HepG2 (cell line): Measurements from ENCODE around the gene ZNF526.

Experiments used
- CEBPB ChIP-seq: IDR thresholded peaks from 2 replicates; pipeline ENCODE4 v1.6.1; 2011; ENCODE audit warnings: low read depth, low read length, improper control_type of control experiment, borderline replicate concordance
- EZH2 ChIP-seq: conservative IDR thresholded peaks from 2 replicates; pipeline ENCODE4 v1.6.1; 2012; ENCODE audit warnings: mild to moderate bottlenecking, low read depth, low read length, moderate library complexity
- NFIC ChIP-seq: IDR thresholded peaks from 2 replicates; pipeline ENCODE4 v1.6.1; 2012; ENCODE audit warnings: mild to moderate bottlenecking, low read length, inconsistent platforms
- TCF12 ChIP-seq, 2 experiments: fragments of 450-650 bp in 1 of 2; sonication (generic) in 1 of 2; formaldehyde crosslinking in 1 of 2; IDR thresholded peaks; 2 replicates each; pipeline versions ENCODE4 v1.6.1 to v1.8.0; 2017 to 2022; ENCODE audit warnings: antibody characterized with exemption in 1 of 2, mild to moderate bottlenecking in 1 of 2, missing genetic modification reagents in 1 of 2, moderate library complexity in 1 of 2
- TP53 ChIP-seq: sonication (generic); formaldehyde crosslinking; conservative IDR thresholded peaks from 2 replicates; pipeline ENCODE4 v1.4.0; 2020; ENCODE audit warnings: missing genetic modification reagents
- ZNF264 ChIP-seq: sonication (generic); formaldehyde crosslinking; IDR thresholded peaks from 2 replicates; pipeline ENCODE4 v1.4.0; 2020; ENCODE audit warnings: missing genetic modification reagents
- ZNF501 ChIP-seq: sonication (generic); formaldehyde crosslinking; IDR thresholded peaks from 2 replicates; pipeline ENCODE4 v1.5.1; 2020; ENCODE audit warnings: mild to moderate bottlenecking, moderate library complexity, missing genetic modification reagents
- ZNF562 ChIP-seq: sonication (generic); formaldehyde crosslinking; IDR thresholded peaks from 2 replicates; pipeline ENCODE4 v1.8.0; 2022; ENCODE audit warnings: missing genetic modification reagents, borderline replicate concordance
- TF ChIP-seq, protein P1 (sequence below): sonication (generic); formaldehyde crosslinking; IDR thresholded peaks from 2 replicates; pipeline ENCODE4 v1.5.0; 2020; ENCODE audit warnings: mild to moderate bottlenecking, missing genetic modification reagents, moderate library complexity
- TF ChIP-seq, protein P2 (sequence below): sonication (generic); formaldehyde crosslinking; IDR thresholded peaks from 2 replicates; pipeline ENCODE4 v1.5.0; 2020; ENCODE audit warnings: mild to moderate bottlenecking, missing genetic modification reagents
- TF ChIP-seq, protein P3 (sequence below): sonication (generic); formaldehyde crosslinking; IDR thresholded peaks from 2 replicates; pipeline ENCODE4 v1.4.0; 2020; ENCODE audit warnings: missing genetic modification reagents
- TF ChIP-seq, protein P4 (sequence below): sonication (generic); formaldehyde crosslinking; IDR thresholded peaks from 2 replicates; pipeline ENCODE4 v1.4.0; 2020; ENCODE audit warnings: mild to moderate bottlenecking, missing genetic modification reagents, borderline replicate concordance

DNA sequence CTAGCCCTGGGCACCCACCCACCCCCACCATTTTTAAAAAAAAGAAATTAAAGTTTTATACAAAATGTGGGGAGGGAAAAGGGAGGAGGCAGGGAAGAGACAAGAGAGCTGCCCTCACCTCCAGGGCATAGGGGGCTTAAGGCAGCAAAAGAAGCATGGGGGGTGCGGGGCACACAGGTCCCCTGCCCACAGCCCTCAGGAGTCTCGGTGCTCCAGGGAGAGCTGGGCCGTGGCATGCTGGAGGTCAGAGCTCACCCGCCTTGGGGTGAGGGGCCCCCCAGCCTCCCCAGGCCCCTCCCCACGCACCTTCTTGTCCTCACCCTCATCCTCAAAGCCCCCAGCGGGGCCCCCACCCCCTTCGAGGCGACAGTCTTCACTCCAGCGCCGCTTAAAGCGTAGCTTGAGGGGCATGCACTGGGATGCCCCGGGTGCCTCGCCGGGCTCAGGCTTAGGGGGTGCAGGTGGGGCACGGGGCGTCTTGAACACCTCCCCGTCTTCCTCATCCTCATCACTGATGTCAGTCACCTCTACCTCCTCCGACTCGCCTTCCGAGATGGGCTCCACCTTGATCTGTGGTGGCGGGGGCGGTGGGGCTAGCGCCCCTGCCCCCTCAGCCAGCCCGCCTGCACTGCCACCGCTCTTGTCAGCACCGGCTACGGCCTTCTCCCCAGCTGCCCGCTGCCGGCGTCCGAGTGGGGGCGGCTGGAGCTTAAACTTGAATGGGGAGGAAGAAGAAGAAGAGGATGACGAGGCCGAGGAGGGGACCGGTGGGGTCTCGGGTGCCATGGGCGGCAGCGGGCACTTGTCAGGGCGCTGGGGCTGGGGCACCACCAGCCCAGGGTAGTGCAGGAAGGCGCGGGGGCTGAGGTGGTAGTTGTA, 28.4 kb downstream of the ZNF526 start:
- TF ChIP-seq, protein P1, sequence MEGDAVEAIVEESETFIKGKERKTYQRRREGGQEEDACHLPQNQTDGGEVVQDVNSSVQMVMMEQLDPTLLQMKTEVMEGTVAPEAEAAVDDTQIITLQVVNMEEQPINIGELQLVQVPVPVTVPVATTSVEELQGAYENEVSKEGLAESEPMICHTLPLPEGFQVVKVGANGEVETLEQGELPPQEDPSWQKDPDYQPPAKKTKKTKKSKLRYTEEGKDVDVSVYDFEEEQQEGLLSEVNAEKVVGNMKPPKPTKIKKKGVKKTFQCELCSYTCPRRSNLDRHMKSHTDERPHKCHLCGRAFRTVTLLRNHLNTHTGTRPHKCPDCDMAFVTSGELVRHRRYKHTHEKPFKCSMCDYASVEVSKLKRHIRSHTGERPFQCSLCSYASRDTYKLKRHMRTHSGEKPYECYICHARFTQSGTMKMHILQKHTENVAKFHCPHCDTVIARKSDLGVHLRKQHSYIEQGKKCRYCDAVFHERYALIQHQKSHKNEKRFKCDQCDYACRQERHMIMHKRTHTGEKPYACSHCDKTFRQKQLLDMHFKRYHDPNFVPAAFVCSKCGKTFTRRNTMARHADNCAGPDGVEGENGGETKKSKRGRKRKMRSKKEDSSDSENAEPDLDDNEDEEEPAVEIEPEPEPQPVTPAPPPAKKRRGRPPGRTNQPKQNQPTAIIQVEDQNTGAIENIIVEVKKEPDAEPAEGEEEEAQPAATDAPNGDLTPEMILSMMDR (CRISPR knock-in tag) = no peak
- TF ChIP-seq, protein P2, sequence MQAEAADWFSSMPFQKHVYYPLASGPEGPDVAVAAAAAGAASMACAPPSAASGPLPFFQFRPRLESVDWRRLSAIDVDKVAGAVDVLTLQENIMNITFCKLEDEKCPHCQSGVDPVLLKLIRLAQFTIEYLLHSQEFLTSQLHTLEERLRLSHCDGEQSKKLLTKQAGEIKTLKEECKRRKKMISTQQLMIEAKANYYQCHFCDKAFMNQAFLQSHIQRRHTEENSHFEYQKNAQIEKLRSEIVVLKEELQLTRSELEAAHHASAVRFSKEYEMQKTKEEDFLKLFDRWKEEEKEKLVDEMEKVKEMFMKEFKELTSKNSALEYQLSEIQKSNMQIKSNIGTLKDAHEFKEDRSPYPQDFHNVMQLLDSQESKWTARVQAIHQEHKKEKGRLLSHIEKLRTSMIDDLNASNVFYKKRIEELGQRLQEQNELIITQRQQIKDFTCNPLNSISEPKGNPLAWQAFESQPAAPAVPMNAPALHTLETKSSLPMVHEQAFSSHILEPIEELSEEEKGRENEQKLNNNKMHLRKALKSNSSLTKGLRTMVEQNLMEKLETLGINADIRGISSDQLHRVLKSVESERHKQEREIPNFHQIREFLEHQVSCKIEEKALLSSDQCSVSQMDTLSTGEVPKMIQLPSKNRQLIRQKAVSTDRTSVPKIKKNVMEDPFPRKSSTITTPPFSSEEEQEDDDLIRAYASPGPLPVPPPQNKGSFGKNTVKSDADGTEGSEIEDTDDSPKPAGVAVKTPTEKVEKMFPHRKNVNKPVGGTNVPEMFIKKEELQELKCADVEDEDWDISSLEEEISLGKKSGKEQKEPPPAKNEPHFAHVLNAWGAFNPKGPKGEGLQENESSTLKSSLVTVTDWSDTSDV = no peak
- TF ChIP-seq EZH2 (no peak), TCF12 (IDR thresholded peaks at IDR 0.05) (no peak), TCF12 (CRISPR knock-in tag; IDR thresholded peaks at IDR 0.05) (no peak), NFIC (no peak), ZNF501 (CRISPR knock-in tag) (no peak), ZNF562 (CRISPR knock-in tag) (no peak), ZNF264 (CRISPR knock-in tag) (no peak), CEBPB (no peak), TP53 (CRISPR knock-in tag) (no peak)
- TF ChIP-seq, protein P3, sequence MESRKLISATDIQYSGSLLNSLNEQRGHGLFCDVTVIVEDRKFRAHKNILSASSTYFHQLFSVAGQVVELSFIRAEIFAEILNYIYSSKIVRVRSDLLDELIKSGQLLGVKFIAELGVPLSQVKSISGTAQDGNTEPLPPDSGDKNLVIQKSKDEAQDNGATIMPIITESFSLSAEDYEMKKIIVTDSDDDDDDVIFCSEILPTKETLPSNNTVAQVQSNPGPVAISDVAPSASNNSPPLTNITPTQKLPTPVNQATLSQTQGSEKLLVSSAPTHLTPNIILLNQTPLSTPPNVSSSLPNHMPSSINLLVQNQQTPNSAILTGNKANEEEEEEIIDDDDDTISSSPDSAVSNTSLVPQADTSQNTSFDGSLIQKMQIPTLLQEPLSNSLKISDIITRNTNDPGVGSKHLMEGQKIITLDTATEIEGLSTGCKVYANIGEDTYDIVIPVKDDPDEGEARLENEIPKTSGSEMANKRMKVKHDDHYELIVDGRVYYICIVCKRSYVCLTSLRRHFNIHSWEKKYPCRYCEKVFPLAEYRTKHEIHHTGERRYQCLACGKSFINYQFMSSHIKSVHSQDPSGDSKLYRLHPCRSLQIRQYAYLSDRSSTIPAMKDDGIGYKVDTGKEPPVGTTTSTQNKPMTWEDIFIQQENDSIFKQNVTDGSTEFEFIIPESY (CRISPR knock-in tag) = no peak
- TF ChIP-seq, protein P4, sequence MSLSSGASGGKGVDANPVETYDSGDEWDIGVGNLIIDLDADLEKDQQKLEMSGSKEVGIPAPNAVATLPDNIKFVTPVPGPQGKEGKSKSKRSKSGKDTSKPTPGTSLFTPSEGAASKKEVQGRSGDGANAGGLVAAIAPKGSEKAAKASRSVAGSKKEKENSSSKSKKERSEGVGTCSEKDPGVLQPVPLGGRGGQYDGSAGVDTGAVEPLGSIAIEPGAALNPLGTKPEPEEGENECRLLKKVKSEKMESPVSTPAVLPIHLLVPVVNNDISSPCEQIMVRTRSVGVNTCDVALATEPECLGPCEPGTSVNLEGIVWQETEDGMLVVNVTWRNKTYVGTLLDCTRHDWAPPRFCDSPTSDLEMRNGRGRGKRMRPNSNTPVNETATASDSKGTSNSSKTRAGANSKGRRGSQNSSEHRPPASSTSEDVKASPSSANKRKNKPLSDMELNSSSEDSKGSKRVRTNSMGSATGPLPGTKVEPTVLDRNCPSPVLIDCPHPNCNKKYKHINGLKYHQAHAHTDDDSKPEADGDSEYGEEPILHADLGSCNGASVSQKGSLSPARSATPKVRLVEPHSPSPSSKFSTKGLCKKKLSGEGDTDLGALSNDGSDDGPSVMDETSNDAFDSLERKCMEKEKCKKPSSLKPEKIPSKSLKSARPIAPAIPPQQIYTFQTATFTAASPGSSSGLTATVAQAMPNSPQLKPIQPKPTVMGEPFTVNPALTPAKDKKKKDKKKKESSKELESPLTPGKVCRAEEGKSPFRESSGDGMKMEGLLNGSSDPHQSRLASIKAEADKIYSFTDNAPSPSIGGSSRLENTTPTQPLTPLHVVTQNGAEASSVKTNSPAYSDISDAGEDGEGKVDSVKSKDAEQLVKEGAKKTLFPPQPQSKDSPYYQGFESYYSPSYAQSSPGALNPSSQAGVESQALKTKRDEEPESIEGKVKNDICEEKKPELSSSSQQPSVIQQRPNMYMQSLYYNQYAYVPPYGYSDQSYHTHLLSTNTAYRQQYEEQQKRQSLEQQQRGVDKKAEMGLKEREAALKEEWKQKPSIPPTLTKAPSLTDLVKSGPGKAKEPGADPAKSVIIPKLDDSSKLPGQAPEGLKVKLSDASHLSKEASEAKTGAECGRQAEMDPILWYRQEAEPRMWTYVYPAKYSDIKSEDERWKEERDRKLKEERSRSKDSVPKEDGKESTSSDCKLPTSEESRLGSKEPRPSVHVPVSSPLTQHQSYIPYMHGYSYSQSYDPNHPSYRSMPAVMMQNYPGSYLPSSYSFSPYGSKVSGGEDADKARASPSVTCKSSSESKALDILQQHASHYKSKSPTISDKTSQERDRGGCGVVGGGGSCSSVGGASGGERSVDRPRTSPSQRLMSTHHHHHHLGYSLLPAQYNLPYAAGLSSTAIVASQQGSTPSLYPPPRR (CRISPR knock-in tag) = no peak
